GM19452 (cell line): Measurements from ENCODE around the gene ZFPM1.
A peak's percentile ranks its signal among the peaks of the same experiment; 100 is the strongest.
"Not testable (repeated sequence)": the region's sequence is repeated elsewhere in the genome, so short reads cannot be mapped to it uniquely, and the experiment has no call there.

Experiments
- ATAC-seq: cut with Tn5 transposase; IDR thresholded peaks from one replicate; pipeline ENCODE4 v1.9.1; 2021; ENCODE audit not compliant: unreplicated experiment

The ZFPM1 gene

GRCh38 chr16:88478889-88479792 is 26.1 kb downstream of the ZFPM1 start:
- no peak for ATAC-seq

- ATAC-seq: peak; percentile 65
Measured at GRCh38 chr16:88479793-88480760, 27.0 kb downstream of the ZFPM1 start.

GRCh38 chr16:88480829-88481228 is 27.7 kb downstream of the ZFPM1 start:
- ATAC-seq: no peak

GRCh38 chr16:88481851-88482250 is 28.8 kb downstream of the ZFPM1 start:
- no peak for ATAC-seq

GRCh38 chr16:88482630-88483391 is 29.7 kb downstream of the ZFPM1 start:
- ATAC-seq: no peak

- no peak for ATAC-seq
Measured at GRCh38 chr16:88483392-88483641, 30.2 kb downstream of the ZFPM1 start.

GRCh38 chr16:88484505-88485365 is 31.7 kb downstream of the ZFPM1 start:
- no peak for ATAC-seq

GRCh38 chr16:88485366-88485741 is 32.3 kb downstream of the ZFPM1 start:
- not testable (repeated sequence) for ATAC-seq

GRCh38 chr16:88486398-88487123 is 33.5 kb downstream of the ZFPM1 start:
- no peak for ATAC-seq

GRCh38 chr16:88487124-88487432 is 34.0 kb downstream of the ZFPM1 start:
- no peak for ATAC-seq

GRCh38 chr16:88487920-88488851 is 35.1 kb downstream of the ZFPM1 start:
- ATAC-seq: no peak

GRCh38 chr16:88489163-88489741 is 36.2 kb downstream of the ZFPM1 start:
- ATAC-seq: no peak

- ATAC-seq: no peak
Measured at GRCh38 chr16:88491001-88491559, 38.0 kb downstream of the ZFPM1 start.

GRCh38 chr16:88491560-88492310 is 38.7 kb downstream of the ZFPM1 start:
- ATAC-seq: no peak

GRCh38 chr16:88493879-88494278 is 40.8 kb downstream of the ZFPM1 start:
- ATAC-seq: no peak

GRCh38 chr16:88494335-88495154 is 41.5 kb downstream of the ZFPM1 start:
- no peak for ATAC-seq
